ENCODE results near the gene NPTX2.

Gene NPTX2

DNA sequence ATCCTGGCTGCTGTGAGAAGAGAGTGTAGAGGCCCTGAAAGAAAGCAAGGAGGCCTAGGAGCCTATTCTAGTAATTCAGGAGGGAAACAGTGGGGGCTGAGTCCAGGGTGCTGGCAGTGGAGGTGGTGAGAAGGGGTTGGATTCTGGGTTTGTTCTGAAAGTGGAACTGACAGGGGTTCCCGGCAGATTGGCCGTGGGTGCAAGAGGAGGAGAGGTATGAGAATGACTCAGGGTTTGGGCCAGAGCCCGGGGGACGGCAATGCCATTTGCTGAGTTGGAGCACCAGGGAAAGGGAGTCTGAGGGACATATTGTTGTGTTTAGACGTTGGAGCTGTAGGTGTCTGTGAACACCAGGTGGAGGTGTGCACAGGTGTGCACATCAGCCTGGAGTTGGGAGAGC lies 38.5 kb downstream of the NPTX2 start:
- no peak for DNase-seq

DNA sequence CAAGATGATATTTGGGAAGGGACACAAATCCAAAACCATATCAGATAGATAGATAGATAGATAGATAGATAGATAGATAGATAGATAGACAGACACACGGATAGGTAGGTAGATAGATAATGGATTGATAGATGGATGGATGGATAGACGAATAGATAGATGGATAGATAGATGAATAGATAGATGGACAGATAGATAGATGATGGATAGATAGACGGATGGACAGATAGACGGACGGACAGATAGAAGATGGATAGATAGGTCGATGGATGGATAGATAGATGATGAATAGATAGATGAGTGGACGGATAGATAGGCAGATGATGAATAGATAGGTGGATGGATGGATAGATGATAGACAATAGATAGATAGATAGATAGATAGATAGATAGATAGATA lies 39.8 kb downstream of the NPTX2 start:
- DNase-seq: no peak

DNA sequence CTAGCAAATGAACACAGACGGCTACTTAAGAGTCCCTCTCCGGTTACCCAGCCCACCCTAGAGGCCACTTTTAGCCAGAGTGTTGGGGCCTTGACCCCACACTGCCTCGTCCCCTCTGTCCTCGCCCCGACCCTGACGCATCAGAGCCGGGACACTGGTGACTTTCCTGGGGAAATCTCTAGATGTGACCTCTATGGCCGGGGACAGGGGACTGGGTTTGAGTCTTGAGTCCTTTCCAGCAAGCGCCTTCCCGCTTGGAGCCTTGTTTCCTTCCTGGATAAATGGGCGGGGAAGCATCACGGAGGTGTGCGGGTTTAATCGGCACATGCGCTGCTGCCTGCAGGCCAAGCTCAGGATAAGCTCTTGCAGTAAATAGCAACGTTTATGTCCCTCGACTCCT lies 40.7 kb downstream of the NPTX2 start:
- no peak for DNase-seq

DNA sequence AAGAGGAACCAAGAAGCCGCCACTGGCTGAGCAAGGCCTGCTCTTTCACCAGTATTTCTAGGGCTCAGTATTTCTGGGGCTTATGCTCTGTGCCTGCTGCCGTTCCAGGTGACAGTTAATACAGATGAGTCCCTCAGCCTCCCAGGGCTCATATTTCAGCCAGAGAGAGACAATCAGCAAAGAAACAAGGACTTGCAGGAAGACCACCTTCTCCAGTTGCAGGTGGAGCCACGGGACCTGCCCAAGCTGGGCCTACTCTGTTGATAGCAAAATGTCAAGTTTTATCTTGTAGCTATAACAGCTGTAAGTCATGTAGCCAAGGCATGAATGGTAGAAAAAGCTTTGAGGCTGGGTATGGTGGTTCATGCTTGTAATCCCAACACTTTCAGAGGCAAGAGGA lies 42.7 kb downstream of the NPTX2 start:
- no peak for DNase-seq

DNA sequence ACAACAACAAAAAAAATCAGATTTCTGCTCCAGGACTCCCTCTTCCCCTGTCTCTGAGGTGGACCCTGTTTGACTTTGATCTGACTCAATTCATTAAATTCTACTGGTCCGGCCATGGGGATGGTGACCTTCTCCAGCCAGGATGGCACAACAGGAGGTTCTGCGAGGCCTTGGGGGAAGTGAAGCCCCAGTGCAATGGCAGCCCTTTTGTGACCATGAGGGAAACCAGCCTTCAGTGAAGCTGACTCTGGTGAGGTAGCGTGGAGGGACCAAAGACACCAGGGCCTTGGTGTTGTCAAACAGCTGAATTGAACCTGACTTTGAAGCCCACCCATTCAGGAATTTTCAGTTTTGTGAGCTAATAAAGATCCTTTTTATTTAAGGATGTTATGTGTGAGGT lies 44.5 kb downstream of the NPTX2 start:
- no peak for DNase-seq

DNA sequence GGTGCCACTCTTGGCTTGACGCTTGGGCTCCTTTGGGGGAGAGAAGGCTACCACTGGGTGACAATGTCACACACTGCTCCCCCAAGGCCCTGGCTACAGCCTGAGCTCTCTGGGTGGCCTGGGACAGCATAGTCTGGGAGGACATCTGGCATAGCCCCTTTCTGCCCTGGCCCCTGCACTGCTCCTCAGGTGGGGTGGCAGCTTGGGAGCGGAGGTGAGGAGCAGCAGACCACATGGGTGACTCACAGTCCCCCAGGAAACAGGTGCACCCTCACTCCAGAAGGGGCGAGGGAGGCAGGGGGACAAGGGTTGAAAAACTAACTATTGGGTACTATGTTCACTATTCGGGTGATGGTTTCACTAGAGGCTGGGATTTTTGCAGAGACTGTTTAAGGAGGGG lies 45.2 kb downstream of the NPTX2 start:
- DNase-seq: no peak

DNA sequence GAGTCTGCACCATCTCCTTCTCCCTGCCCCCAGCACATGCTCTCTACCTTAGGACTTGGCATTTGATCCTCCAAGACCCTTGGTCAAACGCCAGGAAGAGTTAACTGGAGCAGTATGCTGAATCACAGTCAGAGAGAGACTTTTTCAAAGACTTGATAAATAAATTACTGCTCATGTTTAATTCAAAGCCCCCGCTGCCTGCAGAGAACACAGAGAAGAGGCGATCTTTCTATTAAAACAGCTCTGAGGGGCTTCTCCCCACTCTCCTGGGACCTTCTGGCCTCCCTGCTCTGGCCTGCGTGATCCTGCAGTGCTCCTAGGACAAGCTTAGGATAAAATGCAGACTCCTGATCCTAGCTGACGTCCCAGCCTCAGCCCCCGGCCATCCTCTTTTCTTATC lies 47.8 kb downstream of the NPTX2 start:
- no peak for DNase-seq

DNA sequence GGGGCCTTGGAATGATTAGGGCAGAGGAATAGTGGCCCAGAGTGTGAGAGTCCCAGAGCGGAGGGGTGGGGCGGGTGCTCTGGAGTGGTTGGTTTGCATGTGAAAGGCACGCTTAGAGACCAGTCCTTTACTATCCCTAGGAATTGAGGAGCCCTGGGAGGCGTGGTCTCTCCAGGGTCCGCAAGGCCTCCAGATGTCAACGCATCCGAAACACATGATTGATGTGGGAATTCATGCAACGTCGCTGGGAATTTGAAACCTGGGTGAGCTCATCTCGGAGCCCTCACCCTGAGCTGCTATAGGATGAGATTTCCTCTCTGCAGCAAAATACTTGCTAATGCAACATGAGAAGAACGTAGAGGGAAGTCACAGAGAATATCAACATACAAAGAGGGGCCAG lies 51.2 kb downstream of the NPTX2 start:
- DNase-seq: no peak

DNA sequence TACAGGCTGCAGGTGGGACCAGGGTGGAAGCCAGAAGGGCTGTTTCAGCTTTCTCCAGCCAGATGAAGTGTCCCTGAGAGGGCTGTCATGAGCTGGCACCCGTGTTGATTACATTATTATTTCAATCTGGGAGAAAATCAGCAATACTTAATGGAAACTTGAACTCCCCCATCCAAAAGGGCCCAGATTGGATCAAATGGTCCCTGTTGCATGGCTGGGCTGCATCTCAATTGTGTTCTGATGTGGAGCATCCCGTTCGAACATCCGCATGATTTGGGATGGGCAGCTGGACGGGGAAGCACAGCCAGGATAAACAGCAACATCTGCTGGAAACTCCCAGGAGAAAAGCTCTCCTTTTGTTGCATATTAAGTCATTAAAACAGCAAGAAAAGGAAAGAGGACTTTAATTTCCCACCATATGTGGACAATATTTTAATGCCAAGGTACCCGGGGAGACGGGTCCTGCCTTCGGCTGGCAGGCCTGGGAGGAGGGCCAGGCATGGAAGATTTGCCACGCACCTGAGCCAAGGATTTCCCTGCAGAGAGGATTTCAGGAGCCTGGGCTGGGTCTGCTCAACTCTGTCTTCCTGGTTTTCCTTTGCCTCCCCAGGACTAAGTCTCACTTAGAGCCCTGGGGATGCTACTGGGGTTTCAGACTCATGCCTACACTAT lies 52.4 kb downstream of the NPTX2 start:
- DNase-seq: no peak

DNA sequence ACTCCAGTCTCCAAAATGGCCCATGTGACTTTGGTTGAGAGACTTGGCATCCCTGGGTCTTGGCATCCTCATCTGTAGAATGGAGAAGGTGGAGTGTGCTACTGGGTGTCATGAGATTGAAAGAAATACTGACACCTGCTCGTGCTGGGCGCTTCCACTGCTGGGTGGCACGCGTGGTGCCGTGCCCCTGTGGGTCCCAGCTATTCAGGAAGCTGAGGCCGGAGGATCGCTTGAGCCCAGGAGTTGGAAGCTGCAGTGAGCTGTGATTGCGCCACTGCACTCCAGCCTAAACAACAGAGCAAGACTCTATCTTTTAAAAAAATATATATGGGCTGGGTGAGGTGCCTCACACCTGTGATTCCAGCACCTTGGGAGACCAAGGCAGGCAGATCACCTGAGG lies 53.1 kb downstream of the NPTX2 start:
- no peak for DNase-seq

DNA sequence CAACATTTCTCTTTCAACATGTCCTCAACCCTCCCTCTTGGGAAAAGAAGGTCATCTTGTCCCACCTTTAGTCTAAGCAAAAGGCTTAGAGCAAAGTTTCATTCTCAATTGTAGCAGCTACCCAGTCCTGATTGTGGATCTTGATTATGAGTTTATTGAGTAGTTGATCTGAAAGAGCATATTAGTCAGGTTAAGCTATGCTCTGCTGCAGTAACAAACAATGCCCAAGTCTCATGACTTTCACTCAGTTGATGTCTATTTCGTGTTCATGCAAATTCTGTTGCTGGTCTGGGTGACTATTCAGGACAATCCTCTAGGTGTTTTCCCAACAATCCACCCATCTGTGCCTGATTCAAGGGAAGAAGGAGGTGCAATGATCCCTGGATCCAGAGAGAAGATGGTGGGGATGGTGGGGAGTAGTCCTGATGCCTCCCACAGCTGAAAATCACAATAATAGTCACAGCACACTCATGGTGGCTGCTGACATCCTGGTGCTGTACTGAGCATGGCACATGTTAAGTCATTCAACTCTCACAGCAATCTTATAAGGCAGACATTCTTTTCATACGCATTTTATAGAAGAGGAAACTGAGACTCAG lies 54.7 kb downstream of the NPTX2 start:
- no peak for DNase-seq

DNA sequence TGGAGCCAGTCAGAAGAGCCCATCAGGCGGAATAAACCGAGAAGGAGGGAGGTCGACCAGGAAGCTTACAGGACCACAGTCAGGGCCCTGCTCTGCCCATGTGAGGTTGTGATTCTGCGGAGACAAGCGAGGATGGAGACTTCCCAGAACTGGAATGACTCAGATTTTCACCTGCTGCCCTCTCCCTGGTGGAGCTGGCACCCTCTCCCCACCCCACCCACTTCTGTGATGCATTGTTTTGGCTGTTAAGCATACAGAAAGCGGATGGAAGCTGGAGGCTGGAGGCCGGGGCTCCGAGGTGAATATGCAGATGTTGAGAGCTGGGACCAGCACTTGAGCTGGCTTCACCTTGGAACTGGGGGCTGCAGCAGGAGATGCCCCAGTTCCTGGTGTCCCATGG lies 57.4 kb downstream of the NPTX2 start:
- DNase-seq: no peak

DNA sequence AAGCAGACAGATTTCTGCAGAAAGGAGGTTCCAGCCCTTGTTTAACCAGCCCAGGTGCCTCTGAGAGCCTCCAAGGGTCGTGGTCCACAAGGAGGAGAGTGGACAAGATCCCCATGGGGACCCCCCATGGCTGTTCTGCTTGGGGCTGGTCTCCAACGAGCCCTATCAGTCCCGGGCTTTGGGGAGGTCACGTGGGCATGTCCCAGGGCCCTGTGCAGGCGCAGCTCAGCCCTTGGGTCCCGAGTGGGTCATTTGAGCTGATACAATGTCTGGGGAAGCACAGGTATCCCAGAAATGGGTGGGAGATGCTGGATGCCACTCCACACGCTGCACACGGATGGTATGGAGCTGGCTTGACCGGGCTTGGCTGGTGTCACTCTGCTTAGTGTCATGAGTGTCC lies 57.8 kb downstream of the NPTX2 start:
- no peak for DNase-seq

DNA sequence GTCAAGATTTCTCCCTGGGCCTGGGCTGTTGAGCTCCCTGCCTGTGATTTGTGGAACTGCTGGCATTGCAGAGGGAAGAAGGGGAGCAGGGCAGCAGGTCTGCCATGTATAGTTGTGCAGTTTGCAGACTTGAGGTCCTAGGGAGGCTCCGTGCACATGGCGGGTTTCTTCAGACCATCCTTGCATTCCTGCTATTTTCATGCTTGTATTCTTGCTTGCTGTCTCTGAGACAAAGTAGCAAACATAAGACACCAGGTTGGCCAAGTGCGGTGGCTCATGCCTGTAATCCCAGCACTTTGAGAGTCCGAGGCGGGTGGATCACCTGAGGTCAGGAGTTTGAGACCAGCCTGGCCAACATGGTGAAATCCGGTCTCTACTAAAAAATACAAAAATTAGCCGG lies 61.1 kb downstream of the NPTX2 start:
- no peak for DNase-seq
